K562 (cell line): ENCODE results near the gene LRRC71. TPM values are rescaled to one million over a fixed set of nuclear protein-coding genes. Genes with fewer than 3 reads are reported as not detected.

Experiments used
- BCOR ChIP-seq: fragments of 450-650 bp; IDR thresholded peaks from 2 replicates; pipeline ENCODE4 v1.6.1; 2016
- FOS ChIP-seq: IDR thresholded peaks from 3 replicates; pipeline ENCODE4 v1.6.1; 2011; ENCODE audit not compliant: insufficient read length; ENCODE audit errors: extremely low read depth
- HDGF ChIP-seq: fragments of 450-650 bp; IDR thresholded peaks from 2 replicates; pipeline ENCODE4 v1.6.1; 2016
- HIVEP1 ChIP-seq: fragments of 250-450 bp; sonication (Bioruptor Pico); IDR thresholded peaks from 2 replicates; pipeline ENCODE4 v1.4.0; 2020; ENCODE audit warnings: mild to moderate bottlenecking
- MEIS2 ChIP-seq: fragments of 450-650 bp; IDR thresholded peaks from 2 replicates; pipeline ENCODE4 v1.6.1; 2014; ENCODE audit warnings: mild to moderate bottlenecking; ENCODE audit not compliant: partially characterized antibody
- MXI1 ChIP-seq: IDR thresholded peaks from 2 replicates; pipeline ENCODE4 v1.6.1; 2011; ENCODE audit warnings: low read depth, mild to moderate bottlenecking, improper control_type of control experiment, low read length
- NFRKB ChIP-seq: fragments of 450-650 bp; IDR thresholded peaks from 2 replicates; pipeline ENCODE4 v1.6.1; 2016; ENCODE audit warnings: low read depth
- NFYB ChIP-seq: IDR thresholded peaks from 2 replicates; pipeline ENCODE4 v1.6.1; 2011; ENCODE audit warnings: mild to moderate bottlenecking, moderate library complexity; ENCODE audit not compliant: insufficient read length; ENCODE audit errors: extremely low read depth
- NR2C1 ChIP-seq, 2 experiments: fragments of 450-650 bp; IDR thresholded peaks; 2 replicates each; pipeline ENCODE4 v1.6.1; 2017; ENCODE audit warnings: mild to moderate bottlenecking in 2 of 2, antibody characterized with exemption in 1 of 2, inconsistent platforms in 1 of 2, missing compliant biosample characterization in 1 of 2, missing genetic modification characterization in 1 of 2
- PHF20 ChIP-seq: fragments of 450-650 bp; IDR thresholded peaks from 2 replicates; pipeline ENCODE4 v1.6.1; 2018; ENCODE audit not compliant: partially characterized antibody
- SMAD1 ChIP-seq: fragments of 150-350 bp; IDR thresholded peaks from 2 replicates; pipeline ENCODE4 v1.6.1; 2014; ENCODE audit warnings: low read length, low read depth; ENCODE audit not compliant: partially characterized antibody
- U2AF1 ChIP-seq: fragments of 200-400 bp; formaldehyde crosslinking; optimal IDR thresholded peaks from 2 replicates; pipeline ENCODE3; 2017; ENCODE audit warnings: mild to moderate bottlenecking, low read depth, low read length, moderate library complexity
- ZFP36 ChIP-seq: fragments of 150-350 bp; IDR thresholded peaks from 2 replicates; pipeline ENCODE4 v1.6.1; 2018; ENCODE audit warnings: low read length, low read depth; ENCODE audit not compliant: partially characterized antibody
- ZNF263 ChIP-seq: sonication (generic); formaldehyde crosslinking; IDR thresholded peaks from 2 replicates; pipeline ENCODE4 v1.8.0; 2022; ENCODE audit warnings: mild to moderate bottlenecking, missing genetic modification reagents, borderline replicate concordance
- polyA plus RNA-seq, 8 experiments: library from polyadenylated mRNA; depleted of rRNA in 4 of 8; stranded (reverse) in 5 of 8; unstranded in 3 of 8; fragments of >200 nt; fragmentation: Nextera tagmentation in 2 of 8; fragmentation: Illumina TruSeq in 1 of 8; extraction: Ambion mirVana in 2 of 8; extraction: Trizol in 1 of 8; gene quantifications; 2 replicates each; pipeline versions ENCODE4 v1.2.1 to v1.2.3, GENCODE V29; 2011 to 2014; ENCODE audit warnings: inconsistent platforms in 1 of 8, missing spikeins in 1 of 8
- total RNA-seq, 7 experiments: library from RNA; depleted of rRNA in 6 of 7; stranded (reverse); fragments of >200 nt in 6 of 7; fragmentation: Illumina TruSeq in 2 of 7; extraction: Trizol in 2 of 7; gene quantifications; 2 replicates each; pipeline versions ENCODE4 v1.2.1 to v1.2.3, GENCODE V29; 2011 to 2021; ENCODE audit warnings: low replicate concordance in 1 of 7
- TF ChIP-seq, protein P1 (sequence below): fragments of 450-650 bp; IDR thresholded peaks from 2 replicates; pipeline ENCODE4 v1.6.1; 2018; ENCODE audit not compliant: partially characterized antibody
- TF ChIP-seq, protein P2 (sequence below): IDR thresholded peaks from 3 replicates; pipeline ENCODE4 v1.6.1; 2011; ENCODE audit warnings: borderline replicate concordance, mild to moderate bottlenecking, moderate library complexity; ENCODE audit not compliant: insufficient read length; ENCODE audit errors: extremely low read depth
- TF ChIP-seq, protein P3 (sequence below): sonication (generic); formaldehyde crosslinking; IDR thresholded peaks from 2 replicates; pipeline ENCODE4 v1.8.0; 2022; ENCODE audit warnings: mild to moderate bottlenecking, missing genetic modification reagents, borderline replicate concordance

LRRC71 gene
- total and polyA plus RNA-seq, 9 of the 15 experiments (the other 6 are each of a cell fraction or from before 2014, with no cell fraction given), result 0.06 to 1.2 (median 0.51) TPM; not detected in 1

DNA sequence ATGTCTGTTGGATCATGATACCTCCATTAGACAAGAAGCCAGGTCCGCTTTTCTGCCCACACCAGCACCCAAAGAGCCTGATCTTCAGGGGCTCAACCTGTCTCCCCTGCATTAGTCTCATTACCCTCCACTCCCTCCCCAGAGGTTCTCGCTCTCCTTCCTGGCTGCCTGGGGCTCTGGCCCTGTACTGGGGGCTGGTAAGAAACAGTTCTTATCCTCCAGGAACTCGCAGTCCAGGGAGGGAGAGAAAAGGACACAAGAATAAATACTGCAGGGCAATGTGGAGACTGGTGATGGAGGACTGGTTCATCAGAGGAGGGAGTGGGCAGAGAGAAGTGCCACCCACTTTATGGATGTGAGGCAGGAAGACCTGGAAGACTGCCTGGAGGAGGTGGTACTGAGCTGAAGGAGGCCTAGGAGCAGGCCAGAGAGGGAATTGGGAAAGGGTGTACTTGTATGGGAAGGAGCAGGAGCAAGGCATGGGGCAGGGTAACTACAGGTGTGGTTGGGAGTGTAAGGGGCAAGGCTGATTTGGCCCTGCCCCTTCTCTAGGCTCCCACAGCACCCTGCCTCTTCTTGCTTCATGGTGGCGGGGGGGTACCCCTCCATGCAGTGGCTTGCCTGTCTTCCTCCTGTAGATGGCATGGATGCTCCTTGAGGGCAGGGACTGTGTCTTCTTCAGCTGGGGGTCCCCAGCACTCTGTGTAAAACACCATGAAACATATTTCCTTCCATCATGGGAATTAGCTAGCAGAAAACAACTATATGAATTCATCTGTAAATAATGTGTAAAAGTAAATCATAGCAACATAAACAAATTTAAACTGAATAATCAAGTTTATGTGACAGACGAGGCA is 5.0 kb downstream of the LRRC71 start (continued):
- TF ChIP-seq, protein P1, sequence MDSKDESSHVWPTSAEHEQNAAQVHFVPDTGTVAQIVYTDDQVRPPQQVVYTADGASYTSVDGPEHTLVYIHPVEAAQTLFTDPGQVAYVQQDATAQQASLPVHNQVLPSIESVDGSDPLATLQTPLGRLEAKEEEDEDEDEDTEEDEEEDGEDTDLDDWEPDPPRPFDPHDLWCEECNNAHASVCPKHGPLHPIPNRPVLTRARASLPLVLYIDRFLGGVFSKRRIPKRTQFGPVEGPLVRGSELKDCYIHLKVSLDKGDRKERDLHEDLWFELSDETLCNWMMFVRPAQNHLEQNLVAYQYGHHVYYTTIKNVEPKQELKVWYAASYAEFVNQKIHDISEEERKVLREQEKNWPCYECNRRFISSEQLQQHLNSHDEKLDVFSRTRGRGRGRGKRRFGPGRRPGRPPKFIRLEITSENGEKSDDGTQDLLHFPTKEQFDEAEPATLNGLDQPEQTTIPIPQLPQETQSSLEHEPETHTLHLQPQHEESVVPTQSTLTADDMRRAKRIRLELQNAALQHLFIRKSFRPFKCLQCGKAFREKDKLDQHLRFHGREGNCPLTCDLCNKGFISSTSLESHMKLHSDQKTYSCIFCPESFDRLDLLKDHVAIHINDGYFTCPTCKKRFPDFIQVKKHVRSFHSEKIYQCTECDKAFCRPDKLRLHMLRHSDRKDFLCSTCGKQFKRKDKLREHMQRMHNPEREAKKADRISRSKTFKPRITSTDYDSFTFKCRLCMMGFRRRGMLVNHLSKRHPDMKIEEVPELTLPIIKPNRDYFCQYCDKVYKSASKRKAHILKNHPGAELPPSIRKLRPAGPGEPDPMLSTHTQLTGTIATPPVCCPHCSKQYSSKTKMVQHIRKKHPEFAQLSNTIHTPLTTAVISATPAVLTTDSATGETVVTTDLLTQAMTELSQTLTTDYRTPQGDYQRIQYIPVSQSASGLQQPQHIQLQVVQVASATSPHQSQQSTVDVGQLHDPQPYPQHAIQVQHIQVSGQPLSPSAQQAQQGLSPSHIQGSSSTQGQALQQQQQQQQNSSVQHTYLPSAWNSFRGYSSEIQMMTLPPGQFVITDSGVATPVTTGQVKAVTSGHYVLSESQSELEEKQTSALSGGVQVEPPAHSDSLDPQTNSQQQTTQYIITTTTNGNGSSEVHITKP, result no peak
- TF ChIP-seq HIVEP1 (CRISPR knock-in tag) (no peak), HDGF (0 out of 2 replicates have a peak, but pooled peaks have one; percentile 25), BCOR (peak; percentile 96), MEIS2 (no peak), NR2C1 (IDR thresholded peaks at IDR 0.05) (no peak), NR2C1 (tag; IDR thresholded peaks at IDR 0.05) (no peak), FOS (no peak), U2AF1 (no peak), PHF20 (peak; percentile 27), ZFP36 (peak; percentile 96), NFRKB (no peak), SMAD1 (no peak), ZNF263 (CRISPR knock-in tag) (no peak), MXI1 (no peak), NFYB (no peak)
- TF ChIP-seq, protein P2, sequence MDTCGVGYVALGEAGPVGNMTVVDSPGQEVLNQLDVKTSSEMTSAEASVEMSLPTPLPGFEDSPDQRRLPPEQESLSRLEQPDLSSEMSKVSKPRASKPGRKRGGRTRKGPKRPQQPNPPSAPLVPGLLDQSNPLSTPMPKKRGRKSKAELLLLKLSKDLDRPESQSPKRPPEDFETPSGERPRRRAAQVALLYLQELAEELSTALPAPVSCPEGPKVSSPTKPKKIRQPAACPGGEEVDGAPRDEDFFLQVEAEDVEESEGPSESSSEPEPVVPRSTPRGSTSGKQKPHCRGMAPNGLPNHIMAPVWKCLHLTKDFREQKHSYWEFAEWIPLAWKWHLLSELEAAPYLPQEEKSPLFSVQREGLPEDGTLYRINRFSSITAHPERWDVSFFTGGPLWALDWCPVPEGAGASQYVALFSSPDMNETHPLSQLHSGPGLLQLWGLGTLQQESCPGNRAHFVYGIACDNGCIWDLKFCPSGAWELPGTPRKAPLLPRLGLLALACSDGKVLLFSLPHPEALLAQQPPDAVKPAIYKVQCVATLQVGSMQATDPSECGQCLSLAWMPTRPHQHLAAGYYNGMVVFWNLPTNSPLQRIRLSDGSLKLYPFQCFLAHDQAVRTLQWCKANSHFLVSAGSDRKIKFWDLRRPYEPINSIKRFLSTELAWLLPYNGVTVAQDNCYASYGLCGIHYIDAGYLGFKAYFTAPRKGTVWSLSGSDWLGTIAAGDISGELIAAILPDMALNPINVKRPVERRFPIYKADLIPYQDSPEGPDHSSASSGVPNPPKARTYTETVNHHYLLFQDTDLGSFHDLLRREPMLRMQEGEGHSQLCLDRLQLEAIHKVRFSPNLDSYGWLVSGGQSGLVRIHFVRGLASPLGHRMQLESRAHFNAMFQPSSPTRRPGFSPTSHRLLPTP, result no peak
- TF ChIP-seq, protein P3, sequence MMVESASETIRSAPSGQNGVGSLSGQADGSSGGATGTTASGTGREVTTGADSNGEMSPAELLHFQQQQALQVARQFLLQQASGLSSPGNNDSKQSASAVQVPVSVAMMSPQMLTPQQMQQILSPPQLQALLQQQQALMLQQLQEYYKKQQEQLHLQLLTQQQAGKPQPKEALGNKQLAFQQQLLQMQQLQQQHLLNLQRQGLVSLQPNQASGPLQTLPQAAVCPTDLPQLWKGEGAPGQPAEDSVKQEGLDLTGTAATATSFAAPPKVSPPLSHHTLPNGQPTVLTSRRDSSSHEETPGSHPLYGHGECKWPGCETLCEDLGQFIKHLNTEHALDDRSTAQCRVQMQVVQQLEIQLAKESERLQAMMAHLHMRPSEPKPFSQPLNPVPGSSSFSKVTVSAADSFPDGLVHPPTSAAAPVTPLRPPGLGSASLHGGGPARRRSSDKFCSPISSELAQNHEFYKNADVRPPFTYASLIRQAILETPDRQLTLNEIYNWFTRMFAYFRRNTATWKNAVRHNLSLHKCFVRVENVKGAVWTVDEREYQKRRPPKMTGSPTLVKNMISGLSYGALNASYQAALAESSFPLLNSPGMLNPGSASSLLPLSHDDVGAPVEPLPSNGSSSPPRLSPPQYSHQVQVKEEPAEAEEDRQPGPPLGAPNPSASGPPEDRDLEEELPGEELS (CRISPR knock-in tag), result no peak
